GM23338 (cell line): ENCODE data around the gene ATG9A. TPM values are rescaled to one million over a fixed set of nuclear protein-coding genes. Genes with fewer than 3 reads are reported as not detected.

Experiments
- ATAC-seq: fragments of 200-7000 bp; cut with Tn5 transposase; 3 replicates; pipeline ENCODE4 v1.9.1; 2020
- DNase-seq: peaks from one replicate; pipeline ENCODE4 v3.0.0-alpha.2; 2015; ENCODE audit warnings: low spot score
- H2AFZ ChIP-seq: fragments of 200-600 bp; sonication (generic); 2 replicates; pipeline ENCODE4 v1.8.0; 2016; ENCODE audit warnings: antibody characterized with exemption, mild to moderate bottlenecking, moderate library complexity
- H3F3A ChIP-seq: fragments of 200-600 bp; sonication (generic); replicated peaks from 2 replicates; pipeline ENCODE4 v1.8.0; 2017; ENCODE audit warnings: antibody characterized with exemption, mixed run types, low read depth
- H3K27ac ChIP-seq: fragments of 200-600 bp; sonication (generic); 2 replicates; pipeline ENCODE4 v1.6.1; 2016; ENCODE audit warnings: low read depth
- H3K27me3 ChIP-seq: fragments of 200-600 bp; sonication (generic); 2 replicates; pipeline ENCODE4 v1.8.0; 2016; ENCODE audit warnings: mild to moderate bottlenecking, mixed run types, moderate library complexity; ENCODE audit not compliant: insufficient read depth
- H3K36me3 ChIP-seq: fragments of 200-600 bp; sonication (generic); 2 replicates; pipeline ENCODE4 v1.8.0; 2016; ENCODE audit warnings: mild to moderate bottlenecking; ENCODE audit not compliant: insufficient read depth
- H3K4me1 ChIP-seq: fragments of 200-600 bp; sonication (generic); 2 replicates; pipeline ENCODE4 v1.8.0; 2016; ENCODE audit warnings: mild to moderate bottlenecking, moderate library complexity; ENCODE audit not compliant: insufficient read depth
- H3K4me2 ChIP-seq: fragments of 200-600 bp; sonication (generic); 2 replicates; pipeline ENCODE4 v1.7.1; 2017; ENCODE audit warnings: mixed run types
- H3K4me3 ChIP-seq: fragments of 200-600 bp; sonication (generic); 2 replicates; pipeline ENCODE4 v1.6.1; 2016; ENCODE audit warnings: mixed run types
- H3K79me2 ChIP-seq: fragments of 200-600 bp; sonication (generic); replicated peaks from 2 replicates; pipeline ENCODE4 v1.8.0; 2017; ENCODE audit warnings: mild to moderate bottlenecking; ENCODE audit not compliant: insufficient read depth
- H3K9me2 ChIP-seq: fragments of 200-600 bp; sonication (generic); 2 replicates; pipeline ENCODE4 v1.8.0; 2017; ENCODE audit not compliant: insufficient read depth
- H4K20me1 ChIP-seq: fragments of 200-600 bp; sonication (generic); replicated peaks from 2 replicates; pipeline ENCODE4 v1.8.0; 2017; ENCODE audit warnings: mild to moderate bottlenecking; ENCODE audit not compliant: insufficient read depth
- H3K27ac Mint-ChIP-seq: 2 replicates; pipeline ENCODE4 v1.8.0; 2020; ENCODE audit warnings: inconsistent platforms, mild to moderate bottlenecking, moderate library complexity, mixed read lengths
- H3K27me3 Mint-ChIP-seq: 3 replicates; pipeline ENCODE4 v1.8.0; 2022; ENCODE audit warnings: low read depth, mild to moderate bottlenecking, moderate library complexity, mixed read lengths, inconsistent platforms; ENCODE audit not compliant: insufficient read depth, poor library complexity
- H3K36me3 Mint-ChIP-seq: 3 replicates; pipeline ENCODE4 v1.8.0; 2021; ENCODE audit warnings: low read depth, mild to moderate bottlenecking, inconsistent platforms, moderate library complexity, mixed read lengths
- H3K4me1 Mint-ChIP-seq: 3 replicates; pipeline ENCODE4 v1.8.0; 2020; ENCODE audit warnings: mild to moderate bottlenecking, inconsistent platforms, mixed read lengths
- H3K4me3 Mint-ChIP-seq: 3 replicates; pipeline ENCODE4 v1.8.0; 2021; ENCODE audit warnings: moderate library complexity, mild to moderate bottlenecking, inconsistent platforms, mixed read lengths
- H3K9me3 Mint-ChIP-seq: 3 replicates; pipeline ENCODE4 v1.8.0; 2020; ENCODE audit warnings: moderate library complexity, mild to moderate bottlenecking, inconsistent platforms, mixed read lengths
- CREB1 ChIP-seq: fragments of 250-450 bp; sonication (Bioruptor Pico); IDR thresholded peaks from 2 replicates; pipeline ENCODE4 v1.5.0; 2020; ENCODE audit warnings: low read depth, mild to moderate bottlenecking, moderate library complexity
- EZH2 ChIP-seq: fragments of 200-600 bp; sonication (generic); IDR thresholded peaks from one replicate; pipeline ENCODE4 v1.8.0; 2017; ENCODE audit warnings: antibody characterized with exemption, mild to moderate bottlenecking, low read depth; ENCODE audit not compliant: unreplicated experiment
- EZH2phosphoT487 ChIP-seq: fragments of 200-600 bp; sonication (generic); IDR thresholded peaks from one replicate; pipeline ENCODE4 v1.8.1; 2018; ENCODE audit warnings: antibody characterized with exemption; ENCODE audit not compliant: unreplicated experiment
- JUNB ChIP-seq: IDR thresholded peaks from one replicate; pipeline ENCODE4 v1.6.1; 2016; ENCODE audit warnings: antibody characterized with exemption; ENCODE audit not compliant: unreplicated experiment
- NANOG ChIP-seq: IDR thresholded peaks from 2 replicates; pipeline ENCODE4 v1.6.1; 2016; ENCODE audit warnings: antibody characterized with exemption, borderline replicate concordance
- POLR2AphosphoS5 ChIP-seq: IDR thresholded peaks from 2 replicates; pipeline ENCODE4 v1.6.1; 2016; ENCODE audit warnings: antibody characterized with exemption, low read depth
- REST ChIP-seq: IDR thresholded peaks from one replicate; pipeline ENCODE4 v1.6.1; 2018; ENCODE audit warnings: antibody characterized with exemption; ENCODE audit not compliant: unreplicated experiment
- STAT1 ChIP-seq: IDR thresholded peaks from one replicate; pipeline ENCODE4 v1.6.1; 2016; ENCODE audit warnings: antibody characterized with exemption; ENCODE audit not compliant: unreplicated experiment
- ZNF114 ChIP-seq: fragments of 250-450 bp; sonication (Bioruptor Pico); IDR thresholded peaks from 2 replicates; pipeline ENCODE4 v1.5.0; 2020; ENCODE audit warnings: mild to moderate bottlenecking, moderate library complexity
- ZNF331 ChIP-seq: fragments of 250-450 bp; sonication (Bioruptor Pico); IDR thresholded peaks from 2 replicates; pipeline ENCODE4 v1.5.0; 2020; ENCODE audit warnings: low read depth, mild to moderate bottlenecking, moderate library complexity
- polyA plus RNA-seq: library from polyadenylated mRNA; unstranded; fragments of >200 nt; fragmentation: Nextera tagmentation; extraction: Ambion mirVana; gene quantifications from 2 replicates; pipeline ENCODE4 v1.2.1, GENCODE V29; 2016
- total RNA-seq: library from RNA; depleted of rRNA; stranded (reverse); fragments of >200 nt; shearing (Covaris generic); gene quantifications from 2 replicates; pipeline ENCODE4 v1.2.3, GENCODE V29; 2014
- TF ChIP-seq, protein P1 (sequence below), 2 experiments: fragments of 200-600 bp in 1 of 2; sonication (generic) in 1 of 2; conservative IDR thresholded peaks; 2 replicates each; pipeline versions ENCODE4 v1.5.1 to v1.6.1; 2016 to 2017; ENCODE audit warnings: antibody characterized with exemption in 2 of 2, low read depth in 2 of 2, mild to moderate bottlenecking in 2 of 2, moderate library complexity in 1 of 2
- TF ChIP-seq, protein P2 (sequence below): IDR thresholded peaks from 2 replicates; pipeline ENCODE4 v1.6.1; 2016; ENCODE audit warnings: antibody characterized with exemption

Gene ATG9A
- total and polyA plus RNA-seq, 2 experiments from 2014 or later = 20.7 to 54.2 TPM

- TF ChIP-seq POLR2AphosphoS5 = no peak
- TF ChIP-seq EZH2phosphoT487 = no peak
- no peak for TF ChIP-seq STAT1
- TF ChIP-seq, protein P1, sequence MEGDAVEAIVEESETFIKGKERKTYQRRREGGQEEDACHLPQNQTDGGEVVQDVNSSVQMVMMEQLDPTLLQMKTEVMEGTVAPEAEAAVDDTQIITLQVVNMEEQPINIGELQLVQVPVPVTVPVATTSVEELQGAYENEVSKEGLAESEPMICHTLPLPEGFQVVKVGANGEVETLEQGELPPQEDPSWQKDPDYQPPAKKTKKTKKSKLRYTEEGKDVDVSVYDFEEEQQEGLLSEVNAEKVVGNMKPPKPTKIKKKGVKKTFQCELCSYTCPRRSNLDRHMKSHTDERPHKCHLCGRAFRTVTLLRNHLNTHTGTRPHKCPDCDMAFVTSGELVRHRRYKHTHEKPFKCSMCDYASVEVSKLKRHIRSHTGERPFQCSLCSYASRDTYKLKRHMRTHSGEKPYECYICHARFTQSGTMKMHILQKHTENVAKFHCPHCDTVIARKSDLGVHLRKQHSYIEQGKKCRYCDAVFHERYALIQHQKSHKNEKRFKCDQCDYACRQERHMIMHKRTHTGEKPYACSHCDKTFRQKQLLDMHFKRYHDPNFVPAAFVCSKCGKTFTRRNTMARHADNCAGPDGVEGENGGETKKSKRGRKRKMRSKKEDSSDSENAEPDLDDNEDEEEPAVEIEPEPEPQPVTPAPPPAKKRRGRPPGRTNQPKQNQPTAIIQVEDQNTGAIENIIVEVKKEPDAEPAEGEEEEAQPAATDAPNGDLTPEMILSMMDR (conservative IDR thresholded peaks at IDR 0.05; ENCODE audit: low read depth in 2 of 2) = no peak
- no peak for TF ChIP-seq EZH2
- no peak for TF ChIP-seq ZNF114 (CRISPR knock-in tag)
- TF ChIP-seq, protein P2, sequence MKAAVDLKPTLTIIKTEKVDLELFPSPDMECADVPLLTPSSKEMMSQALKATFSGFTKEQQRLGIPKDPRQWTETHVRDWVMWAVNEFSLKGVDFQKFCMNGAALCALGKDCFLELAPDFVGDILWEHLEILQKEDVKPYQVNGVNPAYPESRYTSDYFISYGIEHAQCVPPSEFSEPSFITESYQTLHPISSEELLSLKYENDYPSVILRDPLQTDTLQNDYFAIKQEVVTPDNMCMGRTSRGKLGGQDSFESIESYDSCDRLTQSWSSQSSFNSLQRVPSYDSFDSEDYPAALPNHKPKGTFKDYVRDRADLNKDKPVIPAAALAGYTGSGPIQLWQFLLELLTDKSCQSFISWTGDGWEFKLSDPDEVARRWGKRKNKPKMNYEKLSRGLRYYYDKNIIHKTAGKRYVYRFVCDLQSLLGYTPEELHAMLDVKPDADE = no peak
These were observed 17.1 kb upstream of the ATG9A start (continued) for GRCh38 chr2:219246559-219246958.

DNA sequence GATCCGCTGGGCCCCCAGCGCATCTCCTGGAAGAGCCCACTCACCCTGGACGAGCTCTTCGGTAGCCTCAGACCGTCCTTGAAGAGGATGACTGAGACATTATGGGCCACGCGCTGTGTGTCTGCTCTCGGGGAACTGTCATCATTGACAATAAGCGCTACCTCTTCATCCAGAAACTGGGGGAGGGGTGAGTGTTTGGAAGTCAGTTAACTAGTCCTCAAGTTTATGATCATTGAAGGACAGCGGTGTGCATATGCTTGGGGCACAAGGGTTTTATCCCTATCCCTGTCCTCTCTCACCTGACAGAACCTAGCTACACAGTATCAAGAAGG lies 16.4 kb upstream of the ATG9A start:
- H3K9me3 Mint-ChIP-seq = no peaks in the 10 kb centered on the region
- H3K4me2 ChIP-seq = peak overlapping the region; percentile 95
- H3K36me3 Mint-ChIP-seq = peaks cover 33% of the 10 kb centered on the region
- H3K27me3 Mint-ChIP-seq = peaks cover 8% of the 10 kb centered on the region
- no peaks in the 10 kb centered on the region for H4K20me1 ChIP-seq
- H3K27ac ChIP-seq = peak overlapping the region; percentile 75
- H3K9me2 ChIP-seq = no peaks in the 10 kb centered on the region
- peaks cover 3% of the 10 kb centered on the region; the same call in 1 of the 2 replicates for H3K36me3 ChIP-seq
- peak overlapping the region; percentile 97 for H3K27ac Mint-ChIP-seq
- peaks cover 27% of the 10 kb centered on the region for H3K4me1 Mint-ChIP-seq
- no peaks in the 10 kb centered on the region for H3K27me3 ChIP-seq
- peaks cover 8% of the 10 kb centered on the region for H3K4me1 ChIP-seq
- 0 out of 2 replicates have a peak, but pooled peaks cover 4% of the 10 kb centered on the region for H3K79me2 ChIP-seq
- no peaks in the 10 kb centered on the region for H3F3A ChIP-seq
- peak overlapping the region; percentile 96 for H3K4me3 Mint-ChIP-seq
- peak overlapping the region; percentile 83 for H3K4me3 ChIP-seq
- DNase-seq (peak; percentile 11), ATAC-seq (no peak)
- H2AFZ ChIP-seq = peak overlapping the region; percentile 91; the same call in 1 of the 2 replicates
- TF ChIP-seq ZNF331 (CRISPR knock-in tag) (no peak), POLR2AphosphoS5 (no peak), JUNB (no peak), EZH2phosphoT487 (no peak), STAT1 (no peak), CREB1 (no peak), REST (no peak), NANOG (no peak), EZH2 (no peak)
- TF ChIP-seq, protein P1 (conservative IDR thresholded peaks at IDR 0.05; ENCODE audit: low read depth in 2 of 2) = no peak
